Middle frontal gyrus (tissue), 1 donor: ENCODE results near the gene NPAS3.

Experiments used
- DNase-seq: peaks from one replicate; pipeline ENCODE4 v3.0.0-alpha.2; 2015; ENCODE audit warnings: low spot score; ENCODE audit errors: extremely low spot score

Gene NPAS3

DNA sequence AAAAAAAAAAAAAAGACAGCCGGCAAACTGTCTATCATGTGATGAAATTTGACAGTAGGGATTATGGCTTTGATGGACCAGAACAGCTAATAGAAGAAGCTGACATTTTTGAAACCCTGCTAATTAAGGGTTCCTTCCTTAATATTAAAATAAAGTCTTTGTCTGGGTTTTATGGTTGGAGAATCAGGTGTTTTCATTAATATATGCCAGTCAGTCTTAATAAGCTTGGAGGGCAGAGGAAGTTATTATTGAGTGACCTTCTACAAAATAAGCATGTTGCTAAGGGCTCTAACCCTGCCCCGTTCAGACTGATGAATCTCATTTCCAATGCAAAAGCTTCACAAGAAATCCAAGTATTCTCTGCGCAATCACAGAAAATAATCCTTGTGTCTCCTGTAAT is 722.4 kb downstream of the NPAS3 start:
- no peak for DNase-seq

DNA sequence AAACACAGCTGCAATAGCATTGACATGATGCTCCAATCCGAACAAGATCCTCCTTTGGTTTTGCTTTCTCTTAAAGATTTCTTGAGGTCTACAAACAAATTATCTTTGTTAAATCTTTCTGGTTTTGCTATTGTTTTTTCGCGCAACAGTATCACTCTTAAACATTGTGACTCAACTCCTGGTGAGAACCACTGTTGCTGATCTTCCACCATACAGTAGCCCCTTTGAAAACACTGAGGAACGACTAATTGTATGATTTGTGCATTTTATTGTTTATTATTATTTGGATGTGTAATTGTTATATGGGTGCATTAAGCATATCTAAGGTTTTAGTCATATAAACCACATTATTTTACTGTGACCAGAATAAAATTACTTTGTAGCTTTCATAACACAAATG is 729.4 kb downstream of the NPAS3 start:
- no peak for DNase-seq

DNA sequence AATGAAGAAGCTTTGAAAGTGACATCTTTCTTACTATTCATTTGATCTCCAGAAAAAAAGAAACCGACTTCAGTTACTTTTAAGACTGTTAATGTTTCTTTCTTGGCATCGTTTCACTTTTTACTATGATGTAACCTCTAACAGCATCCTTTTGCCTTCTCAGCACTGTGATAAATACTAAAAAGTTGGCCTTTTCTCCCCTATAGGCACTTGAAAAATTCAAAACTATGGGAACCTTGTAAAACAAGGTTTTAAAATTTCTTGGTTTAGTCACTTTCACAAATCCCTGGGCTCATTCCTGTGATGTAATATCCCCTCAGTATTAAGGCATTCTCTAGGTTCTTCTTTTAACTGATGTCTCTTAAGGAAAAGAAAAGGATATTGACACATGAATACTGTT is 730.4 kb downstream of the NPAS3 start:
- no peak for DNase-seq

DNA sequence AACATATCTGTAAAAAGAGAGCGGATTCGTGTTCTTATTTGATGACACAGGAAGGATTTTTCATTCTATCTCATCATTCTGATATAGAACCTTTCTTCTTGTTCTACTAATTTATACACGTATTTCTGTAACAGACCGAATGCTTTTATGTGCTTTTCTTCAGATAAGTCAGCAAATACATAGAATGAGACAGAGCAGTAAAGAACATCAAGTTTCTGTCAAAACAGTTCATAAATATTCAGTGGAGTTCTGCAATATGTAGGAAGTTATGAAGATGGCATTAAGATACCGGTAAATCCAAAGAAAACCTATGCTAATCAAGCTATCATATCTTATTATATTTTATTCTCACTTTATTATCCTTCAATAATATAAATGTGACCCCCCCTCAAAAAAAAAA is 731.6 kb downstream of the NPAS3 start:
- no peak for DNase-seq

DNA sequence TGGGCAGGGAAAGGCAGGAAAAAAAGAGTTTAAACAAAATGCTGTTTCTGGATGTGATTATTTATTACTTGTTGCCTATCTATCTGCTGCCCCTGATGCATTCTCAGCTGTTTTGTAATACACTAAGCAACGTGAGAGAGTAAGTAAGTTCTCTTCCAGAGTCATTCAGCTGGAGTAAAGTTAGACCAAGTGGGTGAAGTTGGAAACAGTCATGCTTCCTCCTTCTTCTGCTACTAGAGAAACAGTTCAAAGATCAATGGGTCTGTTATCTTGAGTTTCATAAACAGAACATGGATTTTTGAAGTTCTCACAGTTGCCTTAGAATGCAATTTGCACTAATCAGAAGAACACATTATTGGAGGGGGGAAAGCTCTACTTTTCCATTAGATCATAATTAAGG is 732.9 kb downstream of the NPAS3 start:
- no peak for DNase-seq

DNA sequence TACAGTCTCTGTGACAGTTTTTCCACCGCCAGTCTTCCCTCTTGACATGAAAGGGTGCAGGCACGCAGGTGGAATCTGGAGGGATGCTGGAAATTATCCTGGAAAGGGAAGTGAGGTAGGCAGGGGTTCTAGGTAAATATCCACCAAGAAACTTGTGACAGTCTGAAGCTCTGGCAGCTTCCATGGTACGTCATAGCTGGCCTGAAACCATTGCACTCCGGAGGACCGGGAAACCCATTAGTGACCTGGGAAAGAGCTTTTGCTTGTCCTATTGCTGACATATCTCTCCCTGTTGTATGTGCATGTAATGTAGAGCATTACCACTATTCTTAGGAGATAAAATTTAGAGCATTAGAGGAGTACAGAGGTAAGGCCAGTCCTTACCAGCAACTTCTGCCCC is 736.2 kb downstream of the NPAS3 start:
- DNase-seq = no peak

DNA sequence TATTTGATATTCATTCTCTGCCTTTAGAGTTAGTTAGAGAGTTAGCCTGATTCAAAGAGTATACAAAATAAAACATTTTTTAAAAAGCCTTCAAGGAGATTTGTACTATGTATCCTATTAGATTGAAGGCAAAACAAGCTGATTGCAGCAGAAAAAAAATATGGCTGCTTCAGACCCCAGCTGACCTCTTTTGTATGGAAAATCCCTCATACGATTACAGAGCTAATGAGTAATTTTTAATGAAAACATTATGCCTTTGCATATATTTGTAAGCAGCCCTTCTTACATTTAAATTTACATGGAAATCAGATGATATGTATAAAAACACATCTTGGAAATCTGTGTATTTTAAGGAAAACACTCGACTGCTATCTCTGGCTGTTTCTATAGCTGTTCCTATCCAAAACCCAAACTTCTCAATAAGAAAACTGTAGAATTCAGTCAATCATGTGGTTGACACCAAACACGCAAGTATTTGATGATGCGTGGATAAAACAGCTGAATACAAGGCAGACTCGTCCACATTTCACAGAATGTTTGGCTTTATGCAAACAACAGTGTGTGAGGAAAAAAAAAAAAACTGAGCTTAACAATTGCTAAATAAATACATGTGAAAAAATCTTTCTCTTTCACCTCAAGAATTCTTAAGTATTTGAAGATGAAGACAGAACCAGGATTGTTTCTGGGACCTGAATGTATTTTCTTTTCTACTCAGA is 736.9 kb downstream of the NPAS3 start:
- DNase-seq = no peak

DNA sequence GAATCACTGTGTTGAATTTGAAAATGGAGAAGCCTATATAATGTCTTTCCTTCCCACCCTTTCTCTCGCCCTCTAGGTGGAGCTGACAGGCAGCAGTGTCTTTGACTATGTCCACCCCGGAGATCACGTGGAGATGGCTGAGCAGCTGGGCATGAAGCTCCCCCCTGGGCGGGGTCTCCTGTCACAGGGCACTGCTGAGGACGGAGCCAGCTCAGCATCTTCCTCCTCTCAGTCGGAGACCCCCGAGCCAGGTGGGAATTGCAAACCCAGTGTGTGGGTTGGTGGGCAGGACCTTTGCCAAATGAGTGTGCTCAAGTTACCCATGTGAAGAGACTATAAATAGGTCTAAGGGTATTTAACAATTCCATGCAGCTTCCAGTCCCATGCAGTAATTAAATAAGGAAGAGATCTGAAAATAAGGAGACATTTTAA is 737.5 kb downstream of the NPAS3 start:
- no peak for DNase-seq

DNA sequence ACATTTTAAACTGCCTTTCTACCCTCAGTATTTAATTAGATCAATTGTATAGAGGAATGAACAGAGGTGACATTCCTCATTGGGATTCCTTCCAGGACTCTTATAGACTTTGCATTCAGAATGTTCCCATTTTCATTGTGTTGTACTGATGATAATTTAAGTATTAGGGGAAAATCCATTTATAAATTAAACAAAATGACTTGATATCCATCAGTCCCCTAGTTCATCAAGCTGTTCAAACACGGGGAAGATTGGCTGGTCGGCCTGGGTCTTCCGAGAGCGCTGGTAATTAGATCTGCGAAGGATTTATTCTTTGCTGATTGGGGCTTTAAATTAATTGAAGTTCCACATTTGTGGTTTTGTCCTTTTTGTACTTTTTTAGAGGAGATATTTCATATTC is 738.2 kb downstream of the NPAS3 start:
- no peak for DNase-seq

DNA sequence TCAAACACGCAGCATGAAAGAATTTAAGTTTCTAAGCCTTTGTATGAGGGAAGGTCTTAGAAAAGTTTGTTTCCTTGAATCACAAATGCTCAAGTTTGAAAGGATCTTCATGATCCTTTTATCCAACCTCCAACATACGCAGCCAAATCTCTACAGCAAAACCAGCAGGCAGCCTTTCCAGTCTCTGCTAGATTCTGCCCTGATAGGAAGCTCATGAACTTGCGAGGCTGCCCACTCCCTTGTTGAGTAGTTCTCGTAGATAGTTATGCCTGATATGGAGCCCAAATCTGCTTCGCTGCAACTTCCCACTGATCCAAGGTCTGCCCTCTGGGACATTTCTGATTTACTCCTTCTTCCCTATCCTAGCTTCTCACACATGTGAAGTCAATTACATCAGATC is 739.3 kb downstream of the NPAS3 start:
- no peak for DNase-seq

DNA sequence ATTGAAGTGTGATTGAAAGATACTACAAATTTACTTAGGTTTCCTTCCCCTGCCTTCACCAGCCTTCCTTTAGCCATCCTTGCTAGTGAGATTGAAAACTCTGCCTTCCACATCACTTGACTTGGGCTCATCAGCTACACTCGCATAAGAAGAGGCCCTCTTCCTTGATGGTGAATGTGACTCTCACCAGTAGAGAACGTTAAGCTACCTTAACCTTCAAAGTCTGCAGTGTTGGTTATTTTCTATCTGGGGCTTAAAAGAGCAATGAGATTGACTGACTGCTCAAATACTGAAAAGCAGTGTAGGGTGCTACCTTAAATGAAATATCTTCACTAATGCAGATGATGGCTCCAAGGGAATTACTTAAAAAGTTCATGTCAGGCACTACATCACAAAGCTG is 740.3 kb downstream of the NPAS3 start:
- DNase-seq = no peak

DNA sequence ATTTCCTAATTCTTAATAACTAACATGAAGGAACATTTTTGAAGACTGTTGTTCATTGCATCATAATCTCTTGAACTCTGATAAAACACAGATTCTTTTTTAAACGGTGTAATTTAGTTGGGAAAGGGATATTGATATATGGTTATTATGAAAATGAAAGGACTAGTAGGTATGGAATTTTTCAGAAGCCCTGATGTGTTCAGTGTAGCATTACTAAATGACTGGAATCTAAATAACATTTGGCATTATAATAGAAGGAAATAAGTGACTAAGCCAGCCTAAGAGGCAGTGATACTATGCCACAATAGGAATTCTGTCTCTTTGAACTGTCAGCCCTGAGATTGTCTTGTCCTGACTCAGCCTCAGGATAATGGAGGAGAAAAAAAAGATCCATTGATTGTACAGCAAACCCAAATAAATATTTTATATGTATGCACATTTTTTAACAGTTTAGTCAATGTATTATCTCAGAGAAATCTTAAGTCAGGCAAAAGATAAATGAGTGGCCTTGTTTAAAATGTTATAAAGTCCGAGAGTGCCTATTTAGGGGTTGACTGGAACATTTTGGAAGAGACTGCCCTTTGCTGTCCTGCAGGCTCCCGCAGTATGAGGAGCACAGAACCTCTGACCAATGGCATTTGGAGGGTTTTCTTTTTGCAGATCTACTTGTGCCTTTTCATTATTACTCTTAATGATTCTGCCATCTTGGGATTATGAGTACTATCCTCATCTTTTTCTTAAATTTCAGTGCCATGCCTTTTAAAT is 741.0 kb downstream of the NPAS3 start:
- DNase-seq = no peak

DNA sequence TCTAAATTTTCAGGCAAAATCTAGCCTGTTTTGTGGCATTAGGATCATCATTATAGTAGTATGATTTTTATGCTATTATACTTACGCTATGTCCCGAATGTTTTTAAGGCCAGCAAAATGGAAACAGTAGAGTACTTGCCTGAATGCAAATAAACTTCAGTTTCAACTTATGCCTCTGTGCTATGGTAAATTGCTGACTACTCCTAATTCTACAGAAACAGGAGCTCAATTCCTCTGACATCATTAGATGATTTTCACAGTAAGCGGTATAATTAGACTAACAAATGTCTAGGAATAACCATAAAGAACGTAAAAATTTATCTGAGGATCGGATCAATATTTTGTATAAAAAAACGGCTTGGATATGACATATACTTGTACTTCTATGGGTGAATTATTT is 742.2 kb downstream of the NPAS3 start:
- DNase-seq = no peak

DNA sequence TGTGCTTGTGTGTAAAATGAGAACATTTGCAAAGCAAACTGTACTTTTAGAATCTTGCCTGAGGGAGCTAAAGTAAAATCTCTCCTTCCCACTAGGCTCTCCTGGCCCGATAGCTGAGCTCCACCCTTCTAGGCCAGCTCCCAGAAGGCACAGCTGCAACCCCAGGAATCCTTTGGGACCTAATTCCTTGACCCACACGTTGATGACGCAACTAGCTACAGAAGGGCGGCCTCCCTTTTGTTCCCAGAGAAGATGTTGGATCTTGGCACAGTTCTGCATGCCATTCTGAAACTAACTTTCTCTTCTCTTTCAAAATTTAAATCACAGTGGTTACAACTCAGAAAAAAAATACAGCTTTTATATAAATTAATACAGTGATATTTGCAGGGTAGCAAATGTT is 744.1 kb downstream of the NPAS3 start:
- DNase-seq = no peak

DNA sequence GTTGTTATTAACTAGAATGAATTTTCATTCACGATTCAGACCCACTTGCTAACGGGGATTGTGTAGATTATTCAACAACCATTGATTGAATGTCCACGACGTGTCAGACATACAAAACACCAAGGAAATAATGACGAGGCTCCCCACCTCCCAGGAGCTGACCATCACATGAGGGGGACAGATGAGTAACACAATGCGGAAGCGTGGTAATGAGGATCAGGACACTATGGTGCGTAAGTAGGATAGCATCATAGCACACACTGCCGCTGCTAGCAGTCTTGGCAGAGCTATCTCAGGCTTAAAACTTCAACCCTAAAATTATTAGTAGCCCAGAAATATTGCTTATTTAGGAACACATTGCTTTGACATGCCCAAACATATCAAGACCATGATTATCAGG is 746.3 kb downstream of the NPAS3 start:
- DNase-seq = no peak

DNA sequence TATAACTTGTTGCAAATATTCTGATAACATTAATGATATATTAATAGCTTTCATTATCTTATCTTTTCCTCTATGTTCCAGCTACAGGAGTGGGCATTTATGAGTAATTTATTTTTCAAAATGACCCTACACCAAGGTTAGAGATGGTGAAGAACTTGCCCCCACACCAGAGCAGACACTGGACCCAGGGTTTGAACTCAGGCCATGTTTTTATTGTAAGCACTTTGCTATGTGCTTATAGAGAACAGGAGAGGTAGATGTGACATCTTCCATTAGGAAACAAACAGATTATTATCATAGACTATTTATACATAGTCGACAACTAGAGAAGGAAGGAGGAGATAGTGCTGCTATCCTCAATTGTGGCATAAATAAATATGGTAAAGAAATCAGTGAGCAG is 747.0 kb downstream of the NPAS3 start:
- DNase-seq = no peak

DNA sequence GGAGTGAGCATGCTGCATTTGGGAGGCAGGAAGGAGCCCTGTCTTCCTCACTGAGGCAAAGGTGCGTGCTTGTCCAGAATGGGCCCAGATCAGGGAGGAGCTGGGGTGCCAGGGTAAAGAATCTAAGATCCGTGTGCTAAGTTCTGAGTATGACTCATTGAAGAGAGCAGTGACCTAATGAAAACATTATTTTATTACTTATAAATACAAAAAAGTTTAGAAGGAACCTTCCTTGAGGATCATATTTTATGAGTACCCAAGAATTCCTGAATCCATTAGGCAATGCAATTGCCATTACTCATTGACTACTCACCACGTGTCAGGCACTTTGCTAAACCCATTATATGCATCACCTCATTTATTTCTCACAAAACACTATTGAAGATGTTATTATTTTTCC is 747.5 kb downstream of the NPAS3 start:
- no peak for DNase-seq

DNA sequence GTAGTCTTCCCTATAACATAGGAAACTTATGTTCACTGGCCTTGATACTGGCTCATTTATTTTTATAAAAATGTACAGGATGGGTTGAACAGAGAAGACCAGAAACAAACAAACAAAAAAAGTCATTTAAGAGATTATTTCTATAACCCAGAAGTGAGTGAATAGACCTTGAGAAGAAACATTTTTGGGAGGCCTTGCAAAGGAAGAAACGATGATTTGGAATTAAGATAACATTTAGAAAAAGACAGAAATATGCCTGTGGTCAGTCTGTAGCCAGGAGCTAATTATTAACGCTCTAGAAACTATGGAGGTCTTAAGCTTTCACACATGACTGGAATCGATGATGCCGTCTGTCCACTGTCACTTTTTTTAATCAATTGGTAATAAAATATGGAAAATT is 748.2 kb downstream of the NPAS3 start:
- DNase-seq = no peak

DNA sequence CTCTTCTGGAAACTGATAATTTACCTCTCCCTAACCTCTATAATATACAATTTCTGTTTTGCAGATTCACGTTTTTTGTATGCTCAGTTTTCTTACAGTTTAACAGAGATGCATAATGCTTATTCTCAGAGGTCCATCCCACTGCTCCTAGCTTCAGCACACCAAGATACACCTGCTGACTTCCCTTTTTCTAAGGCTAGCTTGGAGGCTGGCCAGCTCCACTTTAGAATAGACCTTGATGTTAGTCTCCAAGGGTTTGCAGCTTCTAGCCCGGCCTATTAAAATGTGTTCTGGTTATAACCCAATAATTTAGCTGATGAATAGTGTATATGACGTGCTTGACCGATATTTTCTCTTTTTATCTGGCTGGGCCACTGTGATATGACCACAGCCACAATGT is 751.0 kb downstream of the NPAS3 start:
- DNase-seq = no peak

DNA sequence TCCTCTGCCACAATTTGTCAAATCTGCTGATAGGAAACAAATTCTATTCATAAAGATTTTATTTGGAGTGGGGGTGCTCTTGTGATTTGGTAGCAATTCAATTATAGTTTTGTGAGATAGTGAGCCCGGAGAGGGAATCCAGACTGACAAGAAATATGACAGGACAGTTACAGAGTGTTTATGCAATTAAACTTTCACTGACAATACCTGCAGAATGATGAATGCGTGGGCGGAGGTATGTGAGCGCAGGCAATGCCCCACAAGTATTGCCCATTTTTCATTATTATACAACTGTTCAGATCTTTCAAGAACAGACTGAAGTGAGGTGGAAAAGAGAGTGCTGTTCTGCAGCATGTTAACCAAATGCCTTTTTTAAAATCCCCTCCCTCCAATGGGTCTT is 753.2 kb downstream of the NPAS3 start:
- no peak for DNase-seq

DNA sequence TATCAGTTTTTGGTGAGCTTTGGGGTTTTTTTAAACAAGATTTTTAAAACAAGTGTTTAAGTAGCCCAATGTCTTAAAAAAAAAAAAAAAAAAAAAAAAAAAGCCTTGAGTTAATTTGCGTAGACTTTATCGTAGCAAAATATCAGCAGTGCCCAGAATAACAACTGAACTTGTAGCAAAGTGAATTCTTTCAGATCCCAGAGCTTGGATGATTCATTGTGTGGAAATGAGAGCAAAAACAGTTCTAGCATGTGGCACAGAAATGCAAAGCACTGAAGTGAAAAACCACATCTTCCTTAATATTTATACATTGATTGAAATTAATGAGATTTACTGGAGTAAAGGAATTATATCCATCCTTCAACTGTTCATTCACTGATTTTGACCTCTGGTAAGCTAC is 754.1 kb downstream of the NPAS3 start:
- DNase-seq = no peak

DNA sequence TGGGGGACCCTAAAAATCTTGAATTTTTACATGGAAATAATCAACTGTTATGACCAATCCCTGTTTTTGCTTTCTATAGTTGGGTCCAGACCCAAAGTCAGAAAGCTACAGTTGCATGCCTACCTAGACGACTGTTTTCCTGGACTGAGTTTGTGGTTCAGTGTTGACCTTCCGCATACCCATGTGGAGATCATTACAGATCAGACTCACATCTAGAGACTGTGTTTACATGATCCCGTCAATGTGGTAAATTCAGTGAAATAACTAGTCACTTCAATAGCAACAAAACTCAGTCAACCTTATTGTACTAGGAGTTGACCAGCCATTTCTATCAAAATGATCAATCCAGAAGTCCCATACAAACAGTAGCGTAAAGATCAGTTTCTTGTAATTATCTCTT is 754.6 kb downstream of the NPAS3 start:
- DNase-seq = no peak

DNA sequence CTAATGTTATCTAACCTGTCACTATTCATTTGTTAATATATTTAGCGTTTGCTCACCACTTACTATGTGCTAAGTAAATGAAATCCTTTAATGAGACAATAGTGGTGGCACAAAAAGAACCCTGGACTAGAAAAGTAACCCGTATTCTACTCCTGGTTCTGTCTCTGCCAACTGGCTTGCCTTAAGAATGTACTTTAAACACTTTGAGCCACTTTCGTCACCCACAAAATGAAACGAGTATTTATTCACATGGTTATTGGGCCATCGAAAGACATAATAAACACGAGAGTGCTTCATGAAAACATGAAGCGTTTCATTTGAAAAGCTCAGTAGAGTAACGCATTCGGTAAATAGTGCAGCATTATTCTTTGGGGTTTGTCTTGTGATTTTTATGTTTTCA is 757.5 kb downstream of the NPAS3 start:
- no peak for DNase-seq
